Gastroesophageal sphincter (tissue), 4 donors: ENCODE measurements around the gene POLDIP2. TPM values are rescaled to one million over a fixed set of nuclear protein-coding genes. Genes with fewer than 3 reads are reported as not detected.

ENCODE experiments used
- ATAC-seq: fragments of 150-250 bp; one replicate; pipeline ENCODE4 v1.9.1; 2016; ENCODE audit warnings: mild to moderate bottlenecking, moderate library complexity
- H3K27ac ChIP-seq, 4 donors: fragments of 200-600 bp; sonication (generic) in 3 of 4; 1 replicate in 3 of 4; 2 replicates in 1 of 4; pipeline ENCODE4 v1.5.1; 2016 to 2019
- H3K27me3 ChIP-seq: fragments of 200-600 bp; sonication (generic); one replicate; pipeline ENCODE4 v1.5.1; 2019
- H3K36me3 ChIP-seq, 2 donors: fragments of 200-600 bp; sonication (generic); one replicate each; pipeline ENCODE4 v1.5.1; 2019; ENCODE audit warnings: control low read depth in 1 of 2
- H3K4me1 ChIP-seq, 3 donors: fragments of 200-600 bp; sonication (generic); 1 replicate in 2 of 3; 2 replicates in 1 of 3; pipeline ENCODE4 v1.5.1; 2016 to 2019; ENCODE audit warnings: control low read depth in 2 of 3
- H3K4me3 ChIP-seq, 2 donors: fragments of 200-600 bp; sonication (generic); one replicate each; pipeline ENCODE4 v1.5.1; 2019; ENCODE audit warnings: mild to moderate bottlenecking in 1 of 2, moderate library complexity in 1 of 2
- H3K9me3 ChIP-seq, 3 donors: fragments of 200-600 bp; sonication (generic); one replicate each; pipeline ENCODE4 v1.5.1; 2017 to 2019; ENCODE audit warnings: control low read depth in 2 of 3
- CTCF ChIP-seq, 4 experiments: fragments of 200-600 bp in 2 of 4; fragments of 450-650 bp in 2 of 4; sonication (generic) in 1 of 4; IDR thresholded peaks; one replicate each; pipeline ENCODE4 v1.5.1; 2017 to 2019; ENCODE audit warnings: antibody characterized with exemption in 4 of 4, mild to moderate bottlenecking in 2 of 4, moderate library complexity in 2 of 4
- EP300 ChIP-seq: sonication (generic); formaldehyde crosslinking; IDR thresholded peaks from one replicate; pipeline ENCODE4 v1.6.1; 2017; ENCODE audit warnings: antibody characterized with exemption, mild to moderate bottlenecking
- POLR2A ChIP-seq, 2 donors: fragments of 450-650 bp; IDR thresholded peaks; one replicate each; pipeline ENCODE4 v1.6.1; 2017; ENCODE audit warnings: antibody characterized with exemption in 2 of 2, mild to moderate bottlenecking in 2 of 2, moderate library complexity in 1 of 2
- POLR2AphosphoS5 ChIP-seq: sonication (generic); formaldehyde crosslinking; IDR thresholded peaks from one replicate; pipeline ENCODE4 v1.6.1; 2017; ENCODE audit warnings: antibody characterized with exemption
- WGBS, 2 donors: methylation state at CpG; one replicate each; pipeline ENCODE4 v1.1.5; 2018; ENCODE audit warnings: low coverage in 1 of 2; 5-methylcytosine and 5-hydroxymethylcytosine counted together
- total RNA-seq, 4 donors: library from RNA; depleted of rRNA; stranded (reverse); fragments of >200 nt; gene quantifications; one replicate each; pipeline ENCODE4 v1.1.0, GENCODE V29; 2016

POLDIP2 gene
- total RNA-seq, 4 donors from 2014 or later, result 71.1 to 108 (median 77.8) TPM

GRCh38 chr17:28325211-28325610 lies 32.1 kb downstream of the POLDIP2 start:
- no peak overlapping the region for H3K27ac ChIP-seq
- H3K4me3 ChIP-seq, result no peak overlapping the region
- no peaks in the 10 kb centered on the region for H3K9me3 ChIP-seq
- H3K4me1 ChIP-seq, result peaks cover 0 to 2% (median 0%) of the 10 kb centered on the region in 3 donors
- H3K27me3 ChIP-seq, result no peaks in the 10 kb centered on the region
- H3K36me3 ChIP-seq, result peaks cover 0 to 42% of the 10 kb centered on the region in 2 donors
- ATAC-seq, result no peak
- WGBS, 2 donors, result 38 to 44% methylated on average over 5 of the region's 5 CpGs
- TF ChIP-seq POLR2A (IDR thresholded peaks at IDR 0.05) (no peak), POLR2AphosphoS5 (no peak), CTCF (IDR thresholded peaks at IDR 0.05) (no peak), EP300 (no peak)

- no peak overlapping the region for H3K4me3 ChIP-seq
- no peak overlapping the region for H3K27ac ChIP-seq
- 81 to 85% methylated on average over 3 of the region's 3 CpGs for WGBS, 2 donors
- no peak for ATAC-seq
- peaks cover 0 to 37% of the 10 kb centered on the region in 2 donors for H3K36me3 ChIP-seq
- H3K9me3 ChIP-seq, result no peaks in the 10 kb centered on the region
- no peaks in the 10 kb centered on the region for H3K27me3 ChIP-seq
- H3K4me1 ChIP-seq, result peaks cover 0 to 6% (median under 1%) of the 10 kb centered on the region in 3 donors
- TF ChIP-seq EP300 (no peak), CTCF (IDR thresholded peaks at IDR 0.05) (no peak), POLR2A (IDR thresholded peaks at IDR 0.05) (no peak), POLR2AphosphoS5 (no peak)
These were observed 32.5 kb downstream of the POLDIP2 start for GRCh38 chr17:28324781-28325180.

GRCh38 chr17:28324267-28324745 lies 33.0 kb downstream of the POLDIP2 start:
- ATAC-seq, result no peak
- no peak for TF ChIP-seq EP300
- TF ChIP-seq POLR2A (IDR thresholded peaks at IDR 0.05), result no peak
- no peak for TF ChIP-seq POLR2AphosphoS5
- no peak for TF ChIP-seq CTCF (IDR thresholded peaks at IDR 0.05)
- H3K36me3 ChIP-seq, result peaks cover 0 to 32% of the 10 kb centered on the region in 2 donors
- WGBS, 2 donors, result 87% methylated on average over 3 to 5 of the region's 5 CpGs
- peaks cover 0 to 11% (median 3%) of the 10 kb centered on the region in 3 donors for H3K4me1 ChIP-seq
- no peaks in the 10 kb centered on the region for H3K27me3 ChIP-seq
- no peaks in the 10 kb centered on the region for H3K9me3 ChIP-seq
- no peak overlapping the region for H3K27ac ChIP-seq
- no peak overlapping the region for H3K4me3 ChIP-seq

- Histone ChIP-seq H3K4me3 (no peak overlapping the region), H3K36me3 (no peaks in the 10 kb centered on the region), H3K4me1 (peaks cover 0 to 24% (median 8%) of the 10 kb centered on the region in 3 donors), H3K27ac (no peak overlapping the region), H3K27me3 (no peaks in the 10 kb centered on the region), H3K9me3 (no peaks in the 10 kb centered on the region)
- no peak for ATAC-seq
- TF ChIP-seq CTCF (IDR thresholded peaks at IDR 0.05), result no peak
- no peak for TF ChIP-seq POLR2AphosphoS5
- no peak for TF ChIP-seq EP300
- no peak for TF ChIP-seq POLR2A (IDR thresholded peaks at IDR 0.05)
- WGBS, 2 donors, result 50 to 60% methylated on average over 6 of the region's 8 CpGs
These were observed 36.9 kb downstream of the POLDIP2 start for GRCh38 chr17:28320215-28321061.

GRCh38 chr17:28319598-28319935 lies 37.8 kb downstream of the POLDIP2 start:
- ATAC-seq, result no peak
- Histone ChIP-seq H3K36me3 (no peaks in the 10 kb centered on the region), H3K4me1 (peaks cover 0 to 24% (median 8%) of the 10 kb centered on the region in 3 donors), H3K9me3 (no peaks in the 10 kb centered on the region), H3K27me3 (no peaks in the 10 kb centered on the region), H3K4me3 (peak overlapping the region; percentile 36 to 64), H3K27ac (peak overlapping the region; percentile 11 to 83 (median 74))
- 4 to 6% methylated on average over 6 to 7 of the region's 7 CpGs for WGBS, 2 donors
- TF ChIP-seq EP300 (no peak), CTCF (IDR thresholded peaks at IDR 0.05) (no peak), POLR2AphosphoS5 (no peak), POLR2A (IDR thresholded peaks at IDR 0.05) (no peak)
